Stimulated activated CD8-positive, alpha-beta memory T cell treated with anti-CD3 and anti-CD28 coated beads, Interleukin-7, amount 100 ng/mL, for 48 hours (primary cell): Measurements from ENCODE around the gene GSTT2B.
"Not testable (repeated sequence)": the region's sequence is repeated elsewhere in the genome, so short reads cannot be mapped to it uniquely, and the experiment has no call there.

Source experiments
- DNase-seq, 2 donors: peaks; one replicate each; pipeline ENCODE4 v3.0.0-alpha.2; 2020; ENCODE audit warnings: low read depth in 1 of 2; ENCODE audit errors: extremely low read depth in 1 of 2

The GSTT2B gene

DNA sequence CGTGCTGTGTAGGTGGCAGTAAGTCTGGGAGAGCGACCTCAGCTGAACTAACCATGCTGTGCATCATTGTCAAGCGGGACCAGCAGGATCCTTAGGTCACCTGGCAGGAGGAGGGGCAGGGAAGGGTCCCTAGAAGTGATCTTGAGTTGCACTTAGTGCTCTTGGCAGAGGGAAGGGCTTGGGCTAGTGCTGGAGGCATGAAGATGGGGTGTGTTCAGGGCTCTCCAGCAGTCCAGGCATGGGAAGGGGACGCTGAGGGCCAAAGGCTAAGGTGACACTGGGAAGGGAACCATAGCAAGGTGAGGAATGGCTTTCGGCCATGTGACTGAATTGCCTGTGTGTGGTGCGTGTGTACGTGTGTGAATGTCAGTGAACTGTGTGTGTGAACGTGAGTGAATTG lies 25.1 kb upstream of the GSTT2B start:
- not testable (repeated sequence) for DNase-seq

DNA sequence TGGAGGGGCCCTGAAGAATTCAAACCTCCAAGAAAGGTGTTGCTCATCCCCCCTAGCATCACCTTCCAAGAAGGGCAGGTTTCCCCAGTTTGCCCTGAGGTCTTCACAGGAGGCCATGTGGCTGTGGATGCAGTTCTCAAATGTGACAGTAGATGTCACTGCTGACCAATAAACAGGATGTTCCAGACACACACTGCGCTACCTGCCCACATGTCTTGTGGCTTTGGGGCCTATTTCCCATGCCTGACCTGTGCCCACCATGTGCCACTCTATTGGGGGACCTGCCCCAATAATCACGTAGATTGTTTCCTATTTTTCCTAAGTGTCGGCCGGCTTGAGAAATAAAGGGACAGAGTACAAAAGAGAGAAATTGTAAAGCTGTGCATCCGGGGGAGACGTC lies 23.4 kb upstream of the GSTT2B start:
- DNase-seq = no peak

DNA sequence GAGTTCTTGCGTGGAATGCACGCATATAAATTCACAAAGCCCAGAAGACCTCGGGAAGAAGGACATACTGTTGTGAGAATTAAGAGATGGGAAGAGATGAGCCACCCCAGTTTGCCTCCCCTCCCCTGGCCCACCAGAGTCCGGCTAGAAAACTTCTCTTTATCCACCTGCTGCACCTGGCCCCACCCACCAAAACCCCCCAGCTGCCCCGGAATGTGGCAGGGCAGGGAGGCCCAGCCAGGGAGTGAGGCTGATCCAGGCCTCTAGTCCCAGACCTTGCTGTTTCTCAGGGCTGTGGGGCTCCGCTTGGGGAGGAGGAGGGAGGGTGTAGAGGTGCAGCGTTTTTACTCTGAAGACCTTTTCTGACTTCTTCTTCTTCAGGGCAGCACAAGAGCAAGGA lies 19.6 kb upstream of the GSTT2B start:
- not testable (repeated sequence) for DNase-seq

DNA sequence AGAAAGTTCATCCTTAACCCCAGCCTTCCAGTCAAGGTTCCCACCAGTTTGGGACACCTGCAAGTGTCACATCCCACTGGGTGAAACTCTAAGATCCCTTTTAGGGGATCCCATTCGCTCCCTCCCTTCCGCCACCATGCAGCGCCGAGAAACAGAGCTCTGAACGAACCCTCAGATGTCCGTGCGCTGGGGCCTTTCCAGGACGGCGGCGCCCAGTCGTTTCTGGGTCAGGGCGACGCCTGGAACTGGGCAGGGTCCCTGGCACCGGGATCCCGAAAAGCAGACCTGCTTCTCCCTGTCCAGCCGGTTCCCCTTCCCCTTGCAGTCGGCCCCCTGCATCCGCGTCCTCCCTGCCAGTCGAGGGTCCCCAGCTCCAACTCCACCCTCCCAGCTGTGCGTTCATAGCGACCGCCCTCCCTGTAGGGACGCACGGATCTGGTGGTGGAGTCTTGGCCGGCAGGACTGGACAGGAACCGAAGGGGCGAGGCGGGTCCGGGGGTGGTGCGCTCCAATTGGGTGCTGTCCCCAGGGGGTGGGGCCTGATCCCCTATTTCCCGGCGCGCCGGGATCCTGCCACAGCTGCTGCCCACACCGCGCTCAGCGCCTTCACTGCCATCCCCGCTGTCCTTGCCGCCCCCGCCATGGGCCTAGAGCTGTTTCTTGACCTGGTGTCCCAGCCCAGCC lies 18.7 kb upstream of the GSTT2B start, which contains the start of gene GSTT2:
GSTT2 (plus strand) TSS at position 578 of the 684 bp plus-strand sequence.
- DNase-seq = not testable (repeated sequence)

DNA sequence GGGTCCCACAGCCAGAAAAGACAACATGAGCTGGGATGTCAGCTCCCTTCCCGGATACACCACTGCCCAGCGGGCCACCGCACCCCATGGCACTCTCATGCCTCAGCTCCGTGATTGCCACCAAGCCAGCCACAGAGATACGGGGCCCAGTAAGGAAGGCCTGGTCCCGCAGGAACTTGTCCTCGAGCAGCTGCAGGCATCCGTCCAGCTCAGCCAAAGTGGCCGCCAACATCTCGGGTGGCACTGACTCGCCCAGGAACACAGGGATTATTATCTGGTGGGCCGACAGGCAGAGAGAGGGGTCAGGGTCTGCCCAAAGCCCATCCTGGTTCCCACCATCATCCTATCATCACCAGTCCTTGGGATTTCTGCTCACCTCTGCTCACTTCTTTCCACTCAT lies 16.3 kb upstream of the GSTT2B start:
- DNase-seq = not testable (repeated sequence)

DNA sequence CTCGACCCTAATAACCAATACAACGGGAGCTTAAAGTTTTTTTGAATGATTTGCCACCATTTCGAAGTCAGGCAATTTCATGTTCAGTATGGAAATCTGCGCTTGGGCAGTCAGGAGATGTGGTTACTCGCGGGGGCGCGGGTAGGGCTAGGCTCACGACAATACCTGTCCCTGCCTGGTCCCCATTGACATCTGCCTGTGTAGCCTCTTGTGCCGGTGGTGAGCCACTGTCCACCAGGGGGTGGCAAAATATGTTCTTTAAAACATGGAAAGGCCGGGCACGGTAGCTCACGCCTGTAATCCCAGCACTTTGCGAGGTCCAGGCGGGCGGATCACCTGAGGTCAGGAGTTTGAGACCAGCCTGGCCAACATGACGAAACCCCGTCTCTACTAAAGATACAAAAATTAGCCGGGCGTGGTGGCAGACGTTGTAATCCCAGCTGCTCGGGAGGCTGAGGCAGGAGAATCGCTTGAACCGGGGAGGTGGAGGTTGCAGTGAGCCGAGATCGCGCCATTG lies 13.9 kb upstream of the GSTT2B start:
- not testable (repeated sequence) for DNase-seq

DNA sequence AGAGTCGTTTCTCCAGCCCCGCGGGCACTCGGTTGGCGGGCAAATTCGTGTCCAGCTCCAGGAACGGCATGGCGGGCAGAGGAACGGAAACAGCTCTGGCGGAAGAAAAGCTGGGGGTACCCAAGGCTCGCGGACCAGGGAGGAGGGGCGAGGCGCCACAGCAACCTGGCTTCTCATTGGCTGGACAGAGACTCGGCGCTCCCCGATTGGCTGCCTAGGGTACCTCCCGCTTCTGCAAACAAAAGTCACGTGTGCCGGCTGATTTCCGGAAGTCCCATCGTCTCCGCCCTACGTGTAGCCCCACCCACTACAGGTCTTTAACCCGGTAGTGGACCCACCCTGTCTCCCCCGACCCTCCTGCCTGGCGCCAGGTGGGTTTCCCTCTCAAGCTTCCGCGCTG lies 13.3 kb upstream of the GSTT2B start, which contains the start of gene DDT:
DDT (minus strand) TSS at position 97 of the 400 bp plus-strand sequence; CDS start at position 70, 27 bp downstream.
- DNase-seq = not testable (repeated sequence)

DNA sequence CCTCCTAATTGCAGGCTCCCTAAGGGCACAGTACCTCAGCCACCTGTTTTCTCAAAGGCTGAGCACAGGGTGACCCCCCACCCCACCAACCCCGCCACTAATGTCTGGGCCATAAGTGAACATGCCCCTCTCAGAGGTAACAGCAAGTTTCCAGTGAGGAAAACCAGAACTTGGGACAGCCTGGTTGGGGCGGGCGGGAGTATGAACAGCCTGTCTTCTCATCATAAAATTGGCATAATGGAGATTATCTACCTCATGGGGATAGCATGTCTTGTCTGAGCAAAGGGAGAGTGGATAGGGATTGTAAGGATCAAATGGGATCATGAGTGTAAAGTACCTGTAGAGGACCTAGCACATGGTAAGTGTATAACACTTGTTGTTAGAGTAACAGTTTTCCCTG lies 10.9 kb upstream of the GSTT2B start:
- DNase-seq = not testable (repeated sequence)

DNA sequence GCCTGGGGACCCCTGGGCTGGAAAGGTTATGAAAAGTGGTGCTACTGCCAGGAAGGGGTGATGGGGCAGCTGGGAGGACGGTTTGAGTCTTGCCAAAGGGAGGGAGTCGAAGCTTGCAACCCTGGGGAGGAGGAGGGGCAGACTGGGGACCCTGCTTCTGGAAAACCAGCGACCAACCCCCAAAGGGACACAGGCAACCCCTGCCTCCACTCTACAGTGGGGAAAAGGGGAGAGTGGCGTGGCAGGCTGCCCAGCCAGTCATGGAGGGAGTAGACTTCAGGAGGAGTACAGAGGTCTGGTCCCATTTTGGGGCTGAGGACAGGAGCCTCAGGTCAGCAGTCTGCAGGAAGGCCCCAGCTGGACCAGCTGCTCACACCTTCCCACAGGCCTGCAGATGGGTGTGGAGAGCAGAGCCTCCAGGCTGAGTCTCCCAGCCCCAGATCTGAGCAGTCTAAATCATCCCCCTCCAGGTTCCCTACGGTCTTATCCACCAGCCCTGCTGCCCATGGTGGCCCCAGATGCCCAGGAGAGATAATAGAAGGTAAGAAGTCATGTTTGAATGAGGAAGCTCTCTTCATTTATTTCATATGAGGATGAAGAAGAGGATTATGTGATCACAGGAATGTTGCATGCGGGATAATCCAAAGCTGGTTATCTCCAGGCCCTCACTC lies 10.0 kb upstream of the GSTT2B start:
- DNase-seq = no peak

DNA sequence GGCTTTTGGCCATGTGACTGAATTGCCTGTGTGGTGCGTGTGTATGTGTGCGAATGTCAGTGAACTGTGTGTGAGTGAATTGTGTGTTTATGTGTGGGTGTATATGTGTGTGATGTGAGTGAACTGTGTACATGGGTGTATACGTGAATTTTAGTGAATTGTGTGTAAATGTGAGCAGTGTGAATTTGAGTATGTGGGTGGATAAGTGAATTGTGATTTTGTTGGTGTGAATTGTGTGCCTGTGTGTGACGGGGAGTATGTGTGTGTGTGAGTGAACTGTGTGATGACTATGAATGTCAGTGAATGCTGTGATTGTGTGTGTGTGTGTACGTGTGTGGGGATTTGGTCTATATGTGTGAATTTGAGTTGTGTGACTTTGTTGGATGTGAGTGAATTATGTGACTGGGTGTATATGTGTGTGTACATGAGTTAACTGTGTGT lies 9.2 kb upstream of the GSTT2B start:
- DNase-seq = no peak

DNA sequence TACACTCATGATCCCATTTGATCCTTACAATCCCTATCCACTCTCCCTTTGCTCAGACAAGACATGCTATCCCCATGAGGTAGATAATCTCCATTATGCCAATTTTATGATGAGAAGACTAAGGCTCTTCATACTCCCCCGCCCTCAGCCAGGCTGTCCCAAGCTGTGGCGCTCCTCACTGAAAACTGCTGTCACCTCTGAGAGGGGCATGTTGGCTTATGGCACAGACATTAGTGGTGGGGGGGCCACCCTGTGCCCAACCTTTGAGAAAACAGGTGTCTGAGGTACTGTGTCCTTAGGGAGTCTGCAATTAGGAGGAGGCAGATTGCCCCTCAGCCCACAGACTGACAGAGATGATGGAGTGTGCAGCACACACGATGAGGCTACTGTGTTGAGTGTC lies 8.1 kb upstream of the GSTT2B start:
- no peak for DNase-seq

DNA sequence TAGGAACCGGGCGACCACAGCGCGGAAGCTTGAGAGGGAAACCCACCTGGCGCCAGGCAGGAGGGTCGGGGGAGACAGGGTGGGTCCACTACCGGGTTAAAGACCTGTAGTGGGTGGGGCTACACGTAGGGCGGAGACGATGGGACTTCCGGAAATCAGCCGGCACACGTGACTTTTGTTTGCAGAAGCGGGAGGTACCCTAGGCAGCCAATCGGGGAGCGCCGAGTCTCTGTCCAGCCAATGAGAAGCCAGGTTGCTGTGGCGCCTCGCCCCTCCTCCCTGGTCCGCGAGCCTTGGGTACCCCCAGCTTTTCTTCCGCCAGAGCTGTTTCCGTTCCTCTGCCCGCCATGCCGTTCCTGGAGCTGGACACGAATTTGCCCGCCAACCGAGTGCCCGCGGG lies 5.6 kb upstream of the GSTT2B start, which contains the start of gene DDTL:
DDTL (plus strand) TSS at position 321 of the 400 bp plus-strand sequence; CDS start at position 348, 27 bp downstream.
- DNase-seq = not testable (repeated sequence)

DNA sequence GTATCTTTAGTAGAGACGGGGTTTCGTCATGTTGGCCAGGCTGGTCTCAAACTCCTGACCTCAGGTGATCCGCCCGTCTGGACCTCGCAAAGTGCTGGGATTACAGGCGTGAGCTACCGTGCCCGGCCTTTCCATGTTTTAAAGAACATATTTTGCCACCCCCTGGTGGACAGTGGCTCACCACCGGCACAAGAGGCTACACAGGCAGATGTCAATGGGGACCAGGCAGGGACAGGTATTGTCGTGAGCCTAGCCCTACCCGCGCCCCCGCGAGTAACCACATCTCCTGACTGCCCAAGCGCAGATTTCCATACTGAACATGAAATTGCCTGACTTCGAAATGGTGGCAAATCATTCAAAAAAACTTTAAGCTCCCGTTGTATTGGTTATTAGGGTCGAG lies 5.1 kb upstream of the GSTT2B start:
- not testable (repeated sequence) for DNase-seq

DNA sequence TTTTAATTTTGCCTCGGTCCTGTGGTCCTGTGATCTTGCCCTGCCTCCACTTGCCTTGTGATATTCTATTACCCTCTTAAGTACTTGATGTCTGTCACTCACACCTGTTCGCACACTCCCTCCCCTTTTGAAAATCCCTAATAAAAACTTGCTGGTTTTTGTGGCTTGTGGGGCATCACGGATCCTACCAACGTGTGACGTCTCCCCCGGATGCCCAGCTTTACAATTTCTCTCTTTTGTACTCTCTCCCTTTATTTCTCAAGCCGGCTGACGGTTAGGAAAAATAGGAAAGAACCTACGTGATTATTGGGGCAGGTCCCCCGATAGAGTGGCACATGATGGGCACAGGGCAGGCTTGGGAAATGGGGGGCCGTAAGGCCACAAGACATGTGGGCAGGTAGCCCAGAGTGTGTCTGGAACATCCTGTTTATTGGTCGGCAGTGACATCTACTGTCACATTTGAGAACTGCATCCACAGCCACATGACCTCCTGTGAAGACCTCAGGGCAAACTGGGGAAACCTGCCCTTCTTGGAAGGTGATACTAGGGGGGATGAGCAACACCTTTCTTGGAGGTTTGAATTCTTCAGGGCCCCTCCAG lies 4.6 kb downstream of the GSTT2B start:
- DNase-seq = peak; percentile 28 to 56

DNA sequence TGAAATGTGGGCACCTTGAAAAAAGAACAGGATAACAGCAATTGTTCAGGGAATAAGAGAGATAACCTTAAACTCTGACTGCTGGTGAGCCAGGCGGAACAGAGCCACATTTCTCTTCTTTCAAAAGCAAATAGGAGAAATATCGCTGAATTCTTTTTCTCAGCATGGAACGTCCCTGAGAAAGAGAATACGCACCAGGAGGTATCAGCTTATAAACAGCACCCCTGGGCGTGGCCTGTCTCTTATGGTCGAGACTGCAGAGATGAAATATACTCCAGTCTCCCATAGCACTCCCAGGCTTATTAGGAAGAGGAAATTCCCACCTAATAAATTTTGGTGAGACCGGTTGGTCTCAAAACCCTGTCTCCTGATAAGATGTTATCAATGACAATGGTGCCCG lies 5.1 kb downstream of the GSTT2B start:
- not testable (repeated sequence) for DNase-seq

DNA sequence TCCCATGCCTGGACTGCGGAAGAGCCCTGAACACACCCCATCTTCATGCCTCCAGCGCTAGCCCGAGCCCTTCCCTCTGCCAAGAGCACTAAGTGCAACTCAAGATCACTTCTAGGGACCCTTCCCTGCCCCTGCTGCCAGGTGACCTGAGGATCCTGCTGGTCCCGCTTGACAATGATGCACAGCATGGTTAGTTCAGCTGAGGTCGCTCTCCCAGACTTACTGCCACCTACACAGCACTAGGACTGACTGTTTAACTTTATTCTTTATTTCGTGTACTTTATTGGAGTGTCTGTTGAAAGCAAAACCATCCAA lies 6.0 kb downstream of the GSTT2B start:
- not testable (repeated sequence) for DNase-seq

DNA sequence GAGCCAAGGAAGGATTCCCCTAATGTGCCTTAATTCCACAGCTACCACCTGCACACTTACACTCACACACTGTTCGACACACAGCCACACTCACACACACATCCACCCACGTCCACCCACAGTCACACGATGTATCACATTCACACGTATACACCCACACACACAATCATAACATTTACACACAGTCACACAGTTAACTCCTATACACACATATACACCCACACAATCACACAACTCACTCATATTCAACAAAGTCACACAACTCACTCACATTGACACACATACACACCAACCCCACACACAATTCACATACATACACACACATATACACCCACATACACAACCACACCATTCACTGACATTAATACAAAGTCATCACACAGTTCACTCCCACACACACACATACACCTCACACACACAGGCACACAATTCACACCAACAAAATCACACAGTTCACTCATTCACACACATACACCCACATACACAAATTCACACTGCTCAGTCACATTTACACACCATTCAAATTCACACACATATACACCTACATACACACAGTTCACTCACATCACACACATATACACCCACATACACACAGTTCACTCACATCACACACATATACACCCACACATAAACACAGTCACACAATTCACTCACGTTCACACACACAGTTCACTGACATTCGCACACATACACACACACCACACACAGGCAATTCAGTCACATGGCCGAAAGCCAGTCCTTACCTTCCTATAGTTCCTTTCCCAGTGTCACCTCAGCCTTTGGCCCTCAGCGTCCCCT lies 6.6 kb downstream of the GSTT2B start:
- not testable (repeated sequence) for DNase-seq

DNA sequence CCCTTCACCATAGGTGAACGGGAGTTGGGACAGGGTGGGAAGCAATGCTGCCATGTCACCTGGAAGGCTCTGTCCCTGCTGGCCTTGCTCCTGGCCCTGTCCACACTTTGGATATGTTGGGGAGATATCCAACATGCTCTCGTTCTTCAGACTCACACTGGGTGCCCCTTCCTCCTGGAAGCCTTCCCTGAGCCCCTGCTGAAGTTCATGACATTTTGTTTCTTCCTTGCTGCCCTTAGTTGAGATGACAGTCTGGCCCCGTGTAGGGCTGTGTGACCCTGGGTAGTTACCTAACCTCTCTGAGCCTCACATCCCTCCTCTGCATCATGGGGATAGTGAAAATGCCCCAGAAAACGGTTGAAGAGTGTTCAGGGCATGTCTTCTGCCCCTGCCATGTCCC lies 7.5 kb downstream of the GSTT2B start:
- not testable (repeated sequence) for DNase-seq

DNA sequence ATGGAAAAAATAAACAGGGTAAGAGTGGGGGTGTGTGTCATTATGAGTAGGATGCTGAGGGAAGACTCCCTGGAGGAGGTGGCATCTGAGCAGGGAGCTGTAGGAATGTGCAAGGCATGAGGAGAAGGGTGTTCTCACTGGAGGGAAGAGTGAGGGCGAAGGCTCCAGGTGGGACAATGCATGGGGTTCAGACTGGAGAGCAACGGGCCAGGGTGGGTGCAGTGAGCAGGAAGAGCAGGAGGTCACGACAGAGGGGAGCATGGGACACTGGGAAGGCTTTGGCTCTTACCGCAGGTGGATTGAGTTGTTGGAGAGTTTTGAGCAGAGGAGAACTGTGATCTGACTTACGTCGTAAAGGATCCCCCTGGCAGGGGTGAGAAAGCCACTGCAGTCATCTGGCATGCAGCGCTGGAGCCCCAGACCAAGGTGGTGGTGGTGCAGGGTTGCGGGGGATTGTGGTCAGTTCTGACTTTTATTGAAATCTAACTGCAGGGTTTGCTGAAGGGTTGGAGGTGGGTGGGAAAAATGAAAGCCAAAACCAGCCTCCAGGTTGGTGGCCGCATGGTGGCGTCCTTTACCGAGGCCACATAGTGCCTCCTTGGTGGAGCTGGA lies 8.1 kb downstream of the GSTT2B start:
- DNase-seq = not testable (repeated sequence)

DNA sequence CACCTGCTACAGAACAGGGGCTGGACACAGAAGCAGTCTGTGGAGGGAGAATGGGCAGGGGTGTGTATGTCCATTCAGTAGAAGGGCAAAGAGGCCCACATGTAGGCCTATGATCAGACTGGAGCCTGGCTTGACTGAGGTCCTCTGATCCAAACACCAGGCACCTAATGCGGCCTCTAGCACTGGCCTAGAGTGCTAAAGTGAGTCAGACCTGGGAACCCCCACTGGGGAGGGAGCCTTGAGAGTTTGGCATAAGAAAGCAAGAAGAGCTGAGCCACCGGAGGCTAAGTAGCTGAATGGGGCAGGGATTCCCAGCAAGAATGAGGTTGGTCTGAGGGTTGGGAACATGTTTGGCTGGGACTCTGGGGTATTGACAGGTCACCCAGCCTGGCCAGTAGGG lies 9.6 kb downstream of the GSTT2B start:
- DNase-seq = not testable (repeated sequence)
